Ramos (cell line): ENCODE results near the gene ST7.

Experiments used
- in situ Hi-C: fragments of 300-500 bp; cut with MboI; formaldehyde crosslinking; loops from one replicate; pipeline ENCODE4 v1.14.3; 2022; ENCODE audit warnings: low sequenced_read_pairs; ENCODE audit not compliant: unreplicated experiment

The ST7 gene

GRCh38 chr7:117138495-117138894, 185.2 kb downstream of the ST7 start:
- in situ Hi-C loops: no loop called here

- in situ Hi-C loops: no loop called here
Measured at GRCh38 chr7:117138981-117139380, 185.7 kb downstream of the ST7 start.

GRCh38 chr7:117139397-117139984, 186.2 kb downstream of the ST7 start:
- in situ Hi-C loops: no loop called here

- in situ Hi-C loops: no loop called here
Measured at GRCh38 chr7:117140921-117141320, 187.6 kb downstream of the ST7 start.

- in situ Hi-C loops: no loop called here
Measured at GRCh38 chr7:117143066-117143465, 189.8 kb downstream of the ST7 start.

GRCh38 chr7:117143580-117143979, 190.3 kb downstream of the ST7 start:
- in situ Hi-C loops: no loop called here

GRCh38 chr7:117145333-117145732, 192.0 kb downstream of the ST7 start:
- in situ Hi-C loops: no loop called here

- in situ Hi-C loops: no loop called here
Measured at GRCh38 chr7:117146059-117146458, 192.8 kb downstream of the ST7 start.

- in situ Hi-C loops: no loop called here
Measured at GRCh38 chr7:117146511-117146910, 193.2 kb downstream of the ST7 start.

GRCh38 chr7:117148971-117149370, 195.7 kb downstream of the ST7 start:
- in situ Hi-C loops: no loop called here

- in situ Hi-C loops: no loop called here
Measured at GRCh38 chr7:117149692-117150091, 196.4 kb downstream of the ST7 start.

GRCh38 chr7:117152213-117153007, 199.1 kb downstream of the ST7 start:
- in situ Hi-C loops: no loop called here

GRCh38 chr7:117153016-117153545, 199.8 kb downstream of the ST7 start:
- in situ Hi-C loops: no loop called here

- in situ Hi-C loops: no loop called here
Measured at GRCh38 chr7:117154721-117155120, 201.4 kb downstream of the ST7 start.

- in situ Hi-C loops: no loop called here
Measured at GRCh38 chr7:117155694-117156093, 202.4 kb downstream of the ST7 start.

GRCh38 chr7:117157241-117158209, 204.2 kb downstream of the ST7 start:
- in situ Hi-C loops: no loop called here

GRCh38 chr7:117158941-117159697, 205.8 kb downstream of the ST7 start:
- in situ Hi-C loops: no loop called here

- in situ Hi-C loops: no loop called here
Measured at GRCh38 chr7:117163101-117163500, 209.8 kb downstream of the ST7 start.

GRCh38 chr7:117164620-117165019, 211.3 kb downstream of the ST7 start:
- in situ Hi-C loops: no loop called here

GRCh38 chr7:117165656-117166055, 212.4 kb downstream of the ST7 start:
- in situ Hi-C loops: no loop called here
